ENCODE measurements around the gene CSTF1.

- TF ChIP-seq TEAD4 (IDR thresholded peaks at IDR 0.05): no peak
- TF ChIP-seq EP300 (IDR thresholded peaks at IDR 0.05; ENCODE audit: borderline replicate concordance): no peak
- no peak for TF ChIP-seq USF1 (IDR thresholded peaks at IDR 0.05)
- TF ChIP-seq FOXM1 (IDR thresholded peaks at IDR 0.05; ENCODE audit: borderline replicate concordance, low read depth): no peak
- no peak for TF ChIP-seq TCF12 (IDR thresholded peaks at IDR 0.05; ENCODE audit: low read depth)
- no peak for TF ChIP-seq ZBTB7A (IDR thresholded peaks at IDR 0.05; ENCODE audit: low read depth)
- TF ChIP-seq MAX (IDR thresholded peaks at IDR 0.05): no peak
- TF ChIP-seq CEBPB (IDR thresholded peaks at IDR 0.05): no peak
- no peak for TF ChIP-seq EGR1 (IDR thresholded peaks at IDR 0.05)
- no peak for TF ChIP-seq RAD21 (IDR thresholded peaks at IDR 0.05; ENCODE audit: low read depth)
- TF ChIP-seq TAF1 (IDR thresholded peaks at IDR 0.05; ENCODE audit: low read depth): no peak
- TF ChIP-seq NFIC (IDR thresholded peaks at IDR 0.05): no peak
- TF ChIP-seq YY1 (IDR thresholded peaks at IDR 0.05; ENCODE audit: low read depth): no peak
- TF ChIP-seq CREB1 (IDR thresholded peaks at IDR 0.05; ENCODE audit: low read depth): no peak
Measured at GRCh38 chr20:56431471-56431870, 39.0 kb downstream of the CSTF1 start.
